Colonic mucosa (tissue), 4 donors: ENCODE measurements around the gene MELK. TPM values are rescaled to one million over a fixed set of nuclear protein-coding genes. Genes with fewer than 3 reads are reported as not detected.

Experiments
- DNase-seq: peaks from one replicate; pipeline ENCODE4 v3.0.0-alpha.2; 2020
- H3K27ac ChIP-seq: fragments of 200-600 bp; one replicate; pipeline ENCODE4 v1.8.0; 2021
- H3K27me3 ChIP-seq: fragments of 200-600 bp; one replicate; pipeline ENCODE4 v1.8.0; 2021
- H3K36me3 ChIP-seq: fragments of 200-600 bp; one replicate; pipeline ENCODE4 v1.8.0; 2021
- H3K4me1 ChIP-seq: fragments of 200-600 bp; one replicate; pipeline ENCODE4 v1.8.0; 2021; ENCODE audit warnings: mild to moderate bottlenecking
- H3K4me3 ChIP-seq: fragments of 200-600 bp; one replicate; pipeline ENCODE4 v1.8.0; 2021
- H3K9ac ChIP-seq, 2 donors: one replicate each; pipeline ENCODE4 v1.7.0; 2013; ENCODE audit warnings: control low read depth in 2 of 2, low read depth in 2 of 2, low read length in 2 of 2
- H3K9me3 ChIP-seq: fragments of 200-600 bp; one replicate; pipeline ENCODE4 v1.8.0; 2021
- intact Hi-C: fragments of 100-400 bp; cut with DNase I; formaldehyde crosslinking; loops from one replicate; pipeline ENCODE4 v1.14.1; 2022
- total RNA-seq, 2 donors: library from RNA; stranded (reverse); fragmentation: NEBNext Ultra II Directional in 1 of 2; extraction: Animal tissue kit (Norgen Biotek cat#: 25700) in 1 of 2; gene quantifications; one replicate each; pipeline ENCODE4 v1.2.1, GENCODE V29; 2021
- TF ChIP-seq, protein P1 (sequence below): fragments of 200-600 bp; IDR thresholded peaks from one replicate; pipeline ENCODE4 v1.8.0; 2022; ENCODE audit warnings: antibody characterized with exemption, mild to moderate bottlenecking
- donor health status: healthy.
- donor health status: DM: no; HTN: no; CAD: no.
- donor health status: DM: no; HTN: no; CAD: no.

The MELK gene
- total RNA-seq, 2 donors from 2014 or later, result 11.9 to 39.8 TPM

DNA sequence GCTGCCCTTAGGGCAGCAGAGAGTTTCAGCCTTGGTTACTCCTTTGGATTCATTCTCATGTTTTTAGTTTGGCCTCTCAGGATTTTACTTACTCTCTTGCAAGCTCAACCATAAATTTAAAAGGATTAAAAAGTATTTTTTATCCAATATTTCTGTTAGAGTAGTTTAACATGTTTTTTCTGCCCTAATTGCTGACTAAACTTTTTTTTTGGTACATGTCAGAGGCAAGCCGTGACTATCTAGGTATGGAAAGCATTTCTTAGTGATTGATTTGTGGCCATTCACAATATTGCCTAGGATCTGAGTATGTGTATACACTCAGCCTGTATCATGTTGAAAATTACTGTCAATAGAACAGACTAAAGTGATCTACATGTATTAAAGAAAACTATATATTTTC, 92.1 kb downstream of the MELK start:
- no peak overlapping the region for H3K9ac ChIP-seq
- intact Hi-C loops, result no loop called here

DNA sequence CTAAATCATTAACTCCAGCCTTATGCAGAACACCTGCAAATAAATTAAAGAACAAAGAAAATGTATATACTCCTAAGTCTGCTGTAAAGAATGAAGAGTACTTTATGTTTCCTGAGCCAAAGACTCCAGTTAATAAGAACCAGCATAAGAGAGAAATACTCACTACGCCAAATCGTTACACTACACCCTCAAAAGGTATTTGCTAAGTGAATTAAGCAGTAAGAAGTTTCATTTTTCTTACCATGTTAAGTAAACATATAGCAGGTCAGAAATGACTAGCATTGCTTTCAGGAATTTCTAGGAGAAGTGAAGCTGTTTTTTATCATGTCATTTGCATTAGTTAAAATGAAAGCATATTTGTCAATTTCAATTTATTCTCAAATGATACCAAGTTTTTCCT, 92.7 kb downstream of the MELK start:
- Histone ChIP-seq H3K9me3 (no peaks in the 10 kb centered on the region), H3K4me1 (no peaks in the 10 kb centered on the region), H3K36me3 (no peaks in the 10 kb centered on the region), H3K9ac (no peak overlapping the region), H3K4me3 (no peak overlapping the region), H3K27ac (no peak overlapping the region), H3K27me3 (no peaks in the 10 kb centered on the region)
- DNase-seq, result no peak
- intact Hi-C loops, result no loop called here
- TF ChIP-seq, protein P1, sequence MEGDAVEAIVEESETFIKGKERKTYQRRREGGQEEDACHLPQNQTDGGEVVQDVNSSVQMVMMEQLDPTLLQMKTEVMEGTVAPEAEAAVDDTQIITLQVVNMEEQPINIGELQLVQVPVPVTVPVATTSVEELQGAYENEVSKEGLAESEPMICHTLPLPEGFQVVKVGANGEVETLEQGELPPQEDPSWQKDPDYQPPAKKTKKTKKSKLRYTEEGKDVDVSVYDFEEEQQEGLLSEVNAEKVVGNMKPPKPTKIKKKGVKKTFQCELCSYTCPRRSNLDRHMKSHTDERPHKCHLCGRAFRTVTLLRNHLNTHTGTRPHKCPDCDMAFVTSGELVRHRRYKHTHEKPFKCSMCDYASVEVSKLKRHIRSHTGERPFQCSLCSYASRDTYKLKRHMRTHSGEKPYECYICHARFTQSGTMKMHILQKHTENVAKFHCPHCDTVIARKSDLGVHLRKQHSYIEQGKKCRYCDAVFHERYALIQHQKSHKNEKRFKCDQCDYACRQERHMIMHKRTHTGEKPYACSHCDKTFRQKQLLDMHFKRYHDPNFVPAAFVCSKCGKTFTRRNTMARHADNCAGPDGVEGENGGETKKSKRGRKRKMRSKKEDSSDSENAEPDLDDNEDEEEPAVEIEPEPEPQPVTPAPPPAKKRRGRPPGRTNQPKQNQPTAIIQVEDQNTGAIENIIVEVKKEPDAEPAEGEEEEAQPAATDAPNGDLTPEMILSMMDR, result no peak

More for the DNA sequence above, 92.1 kb downstream of the MELK start:
- no peaks in the 10 kb centered on the region for H3K27me3 ChIP-seq
- H3K36me3 ChIP-seq, result no peaks in the 10 kb centered on the region
- H3K4me3 ChIP-seq, result no peak overlapping the region
- no peak for DNase-seq
- H3K9me3 ChIP-seq, result no peaks in the 10 kb centered on the region
- no peaks in the 10 kb centered on the region for H3K4me1 ChIP-seq
- H3K27ac ChIP-seq, result no peak overlapping the region
- TF ChIP-seq, protein P1, result no peak

DNA sequence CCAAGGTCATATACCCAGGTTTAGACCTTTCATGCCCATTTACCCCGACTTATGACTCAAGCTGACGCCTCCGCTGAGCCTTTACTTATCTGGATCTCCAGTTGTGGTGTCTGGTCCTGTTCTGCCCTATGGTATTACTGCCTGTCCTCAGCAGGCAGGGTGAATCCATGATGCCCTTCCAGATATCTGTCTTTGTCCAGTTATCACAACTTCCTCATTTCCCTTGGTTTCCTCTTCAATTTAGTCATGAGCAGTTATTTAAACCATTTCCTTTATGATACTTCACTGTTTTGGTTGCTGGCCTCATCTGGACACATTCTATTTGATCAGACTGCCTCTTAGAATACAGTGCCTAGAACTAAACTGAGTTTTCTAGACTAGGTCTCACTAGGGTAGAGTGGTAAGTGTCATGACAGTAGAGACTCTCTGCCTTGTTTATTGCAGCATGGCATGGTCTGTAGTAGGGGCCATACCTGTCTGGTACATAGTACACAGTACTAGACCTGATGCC, 93.3 kb downstream of the MELK start:
- no peak overlapping the region for H3K9ac ChIP-seq
- TF ChIP-seq, protein P1, result no peak
- intact Hi-C loops, result no loop called here

DNA sequence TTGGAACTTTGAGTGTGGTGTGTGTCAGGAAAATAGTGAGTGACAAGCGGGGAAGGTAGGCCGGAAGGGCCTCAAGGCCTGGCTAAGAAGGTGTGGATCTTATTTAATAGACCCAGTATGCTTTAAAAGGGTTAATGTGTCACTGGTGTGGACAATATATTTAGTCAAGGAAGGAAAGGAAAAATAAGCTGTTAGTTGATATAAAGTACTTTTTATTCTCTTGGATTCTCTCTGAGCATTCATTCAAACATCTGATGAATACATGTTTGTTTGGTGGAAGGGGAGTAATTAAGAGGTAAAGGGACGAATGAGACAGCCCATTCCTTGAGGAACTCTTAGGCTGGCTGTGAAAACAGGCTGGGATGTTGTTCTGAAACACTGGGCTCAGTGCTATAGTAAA, 98.9 kb downstream of the MELK start:
- DNase-seq, result no peak
- TF ChIP-seq, protein P1, result no peak
- no peak overlapping the region for H3K27ac ChIP-seq
- H3K4me1 ChIP-seq, result no peaks in the 10 kb centered on the region
- H3K9ac ChIP-seq, result no peak overlapping the region
- H3K27me3 ChIP-seq, result no peaks in the 10 kb centered on the region
- intact Hi-C loops, result no loop called here
- no peak overlapping the region for H3K4me3 ChIP-seq
- H3K9me3 ChIP-seq, result no peaks in the 10 kb centered on the region
- H3K36me3 ChIP-seq, result no peaks in the 10 kb centered on the region

More for the DNA sequence above, 93.3 kb downstream of the MELK start:
- no peaks in the 10 kb centered on the region for H3K4me1 ChIP-seq
- DNase-seq, result no peak
- no peaks in the 10 kb centered on the region for H3K36me3 ChIP-seq
- no peaks in the 10 kb centered on the region for H3K27me3 ChIP-seq
- H3K4me3 ChIP-seq, result no peak overlapping the region
- no peak overlapping the region for H3K27ac ChIP-seq
- no peaks in the 10 kb centered on the region for H3K9me3 ChIP-seq

DNA sequence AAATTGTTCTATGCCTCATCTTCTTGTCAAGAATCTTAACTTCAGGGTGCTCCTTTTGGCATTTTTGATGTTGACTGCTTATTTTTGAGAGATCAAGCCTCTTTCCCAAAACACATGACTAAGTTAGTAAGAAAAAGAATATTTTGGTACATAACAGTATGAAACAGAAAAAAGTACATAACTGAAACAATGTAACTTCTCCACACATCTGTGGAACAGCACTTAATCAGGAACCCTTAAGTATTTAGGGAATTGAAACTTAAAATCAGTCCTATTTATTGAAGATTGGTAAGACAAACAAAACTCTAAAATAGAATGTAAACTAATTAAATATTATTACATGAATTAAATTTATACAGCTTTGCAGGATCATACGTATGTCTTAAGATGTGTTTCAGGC, 103.4 kb downstream of the MELK start:
- H3K4me3 ChIP-seq, result no peak overlapping the region
- no peak overlapping the region for H3K9ac ChIP-seq
- H3K9me3 ChIP-seq, result no peaks in the 10 kb centered on the region
- no peaks in the 10 kb centered on the region for H3K4me1 ChIP-seq
- no peak for DNase-seq
- intact Hi-C loops, result no loop called here
- TF ChIP-seq, protein P1, result no peak
- H3K27me3 ChIP-seq, result no peaks in the 10 kb centered on the region
- H3K27ac ChIP-seq, result no peak overlapping the region
- H3K36me3 ChIP-seq, result no peaks in the 10 kb centered on the region
